Measurements from ENCODE around the gene ZBTB17.

GRCh38 chr1:16007671-16008341, 31.9 kb upstream of the ZBTB17 start:
- TF ChIP-seq, protein P1, sequence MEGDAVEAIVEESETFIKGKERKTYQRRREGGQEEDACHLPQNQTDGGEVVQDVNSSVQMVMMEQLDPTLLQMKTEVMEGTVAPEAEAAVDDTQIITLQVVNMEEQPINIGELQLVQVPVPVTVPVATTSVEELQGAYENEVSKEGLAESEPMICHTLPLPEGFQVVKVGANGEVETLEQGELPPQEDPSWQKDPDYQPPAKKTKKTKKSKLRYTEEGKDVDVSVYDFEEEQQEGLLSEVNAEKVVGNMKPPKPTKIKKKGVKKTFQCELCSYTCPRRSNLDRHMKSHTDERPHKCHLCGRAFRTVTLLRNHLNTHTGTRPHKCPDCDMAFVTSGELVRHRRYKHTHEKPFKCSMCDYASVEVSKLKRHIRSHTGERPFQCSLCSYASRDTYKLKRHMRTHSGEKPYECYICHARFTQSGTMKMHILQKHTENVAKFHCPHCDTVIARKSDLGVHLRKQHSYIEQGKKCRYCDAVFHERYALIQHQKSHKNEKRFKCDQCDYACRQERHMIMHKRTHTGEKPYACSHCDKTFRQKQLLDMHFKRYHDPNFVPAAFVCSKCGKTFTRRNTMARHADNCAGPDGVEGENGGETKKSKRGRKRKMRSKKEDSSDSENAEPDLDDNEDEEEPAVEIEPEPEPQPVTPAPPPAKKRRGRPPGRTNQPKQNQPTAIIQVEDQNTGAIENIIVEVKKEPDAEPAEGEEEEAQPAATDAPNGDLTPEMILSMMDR (IDR thresholded peaks at IDR 0.05), result no peak
- TF ChIP-seq ZFX (IDR thresholded peaks at IDR 0.05; ENCODE audit: borderline replicate concordance), result no peak
